Loucy (cell line): ENCODE data around the gene TRPV3.

Experiments used
- EZH2phosphoT487 ChIP-seq: fragments of 200-600 bp; IDR thresholded peaks from 2 replicates; pipeline ENCODE4 v1.6.1; 2018; ENCODE audit warnings: antibody characterized with exemption, mild to moderate bottlenecking, moderate library complexity, borderline replicate concordance
- TF ChIP-seq, protein P1 (sequence below): fragments of 200-600 bp; sonication (generic); conservative IDR thresholded peaks from 2 replicates; pipeline ENCODE4 v1.5.1; 2014; ENCODE audit warnings: mild to moderate bottlenecking, antibody characterized with exemption, low read length

DNA sequence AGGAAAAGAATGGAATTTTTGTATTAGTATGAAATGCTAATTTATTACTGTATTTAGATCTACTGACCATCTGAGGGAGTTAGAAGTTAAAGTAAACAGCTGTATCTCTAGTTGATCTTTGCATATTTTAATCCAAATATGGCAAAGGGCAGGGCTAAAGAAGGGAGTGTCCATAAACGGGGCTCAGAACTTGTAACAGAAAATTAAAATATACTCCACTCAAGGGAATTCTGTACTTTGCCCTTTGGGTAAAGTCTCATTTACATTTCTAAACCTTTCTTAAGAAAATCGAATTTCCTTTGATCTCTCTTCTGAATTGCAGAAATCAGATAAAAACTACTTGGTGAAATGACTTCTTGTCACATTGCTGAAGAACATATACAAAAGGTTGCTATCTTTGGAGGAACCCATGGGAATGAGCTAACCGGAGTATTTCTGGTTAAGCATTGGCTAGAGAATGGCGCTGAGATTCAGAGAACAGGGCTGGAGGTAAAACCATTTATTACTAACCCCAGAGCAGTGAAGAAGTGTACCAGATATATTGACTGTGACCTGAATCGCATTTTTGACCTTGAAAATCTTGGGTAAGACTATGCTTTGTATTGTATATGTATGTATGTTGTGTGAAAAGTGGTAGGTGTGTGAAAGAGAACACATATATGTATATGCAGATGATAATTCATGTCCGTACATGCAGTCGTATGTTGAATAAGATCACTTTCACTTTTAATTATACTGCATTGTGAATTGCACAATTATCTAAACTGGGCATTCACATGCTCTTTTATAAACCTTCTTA, 81.6 kb downstream of the TRPV3 start, which contains the start of gene ASPA:
- TF ChIP-seq, protein P1, sequence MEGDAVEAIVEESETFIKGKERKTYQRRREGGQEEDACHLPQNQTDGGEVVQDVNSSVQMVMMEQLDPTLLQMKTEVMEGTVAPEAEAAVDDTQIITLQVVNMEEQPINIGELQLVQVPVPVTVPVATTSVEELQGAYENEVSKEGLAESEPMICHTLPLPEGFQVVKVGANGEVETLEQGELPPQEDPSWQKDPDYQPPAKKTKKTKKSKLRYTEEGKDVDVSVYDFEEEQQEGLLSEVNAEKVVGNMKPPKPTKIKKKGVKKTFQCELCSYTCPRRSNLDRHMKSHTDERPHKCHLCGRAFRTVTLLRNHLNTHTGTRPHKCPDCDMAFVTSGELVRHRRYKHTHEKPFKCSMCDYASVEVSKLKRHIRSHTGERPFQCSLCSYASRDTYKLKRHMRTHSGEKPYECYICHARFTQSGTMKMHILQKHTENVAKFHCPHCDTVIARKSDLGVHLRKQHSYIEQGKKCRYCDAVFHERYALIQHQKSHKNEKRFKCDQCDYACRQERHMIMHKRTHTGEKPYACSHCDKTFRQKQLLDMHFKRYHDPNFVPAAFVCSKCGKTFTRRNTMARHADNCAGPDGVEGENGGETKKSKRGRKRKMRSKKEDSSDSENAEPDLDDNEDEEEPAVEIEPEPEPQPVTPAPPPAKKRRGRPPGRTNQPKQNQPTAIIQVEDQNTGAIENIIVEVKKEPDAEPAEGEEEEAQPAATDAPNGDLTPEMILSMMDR: no peak
- no peak for TF ChIP-seq EZH2phosphoT487
